WI38 (cell line): ENCODE results near the gene ZNF771.

Source experiments
- H3K4me3 ChIP-seq: 2 replicates; pipeline ENCODE4 v1.5.1; 2011; ENCODE audit warnings: low read depth, mild to moderate bottlenecking, control low read depth, low read length
- TF ChIP-seq, protein P1 (sequence below): IDR thresholded peaks from 2 replicates; pipeline ENCODE4 v1.5.1; 2012; ENCODE audit warnings: low read depth, mild to moderate bottlenecking, control low read depth, low read length

ZNF771 gene

DNA sequence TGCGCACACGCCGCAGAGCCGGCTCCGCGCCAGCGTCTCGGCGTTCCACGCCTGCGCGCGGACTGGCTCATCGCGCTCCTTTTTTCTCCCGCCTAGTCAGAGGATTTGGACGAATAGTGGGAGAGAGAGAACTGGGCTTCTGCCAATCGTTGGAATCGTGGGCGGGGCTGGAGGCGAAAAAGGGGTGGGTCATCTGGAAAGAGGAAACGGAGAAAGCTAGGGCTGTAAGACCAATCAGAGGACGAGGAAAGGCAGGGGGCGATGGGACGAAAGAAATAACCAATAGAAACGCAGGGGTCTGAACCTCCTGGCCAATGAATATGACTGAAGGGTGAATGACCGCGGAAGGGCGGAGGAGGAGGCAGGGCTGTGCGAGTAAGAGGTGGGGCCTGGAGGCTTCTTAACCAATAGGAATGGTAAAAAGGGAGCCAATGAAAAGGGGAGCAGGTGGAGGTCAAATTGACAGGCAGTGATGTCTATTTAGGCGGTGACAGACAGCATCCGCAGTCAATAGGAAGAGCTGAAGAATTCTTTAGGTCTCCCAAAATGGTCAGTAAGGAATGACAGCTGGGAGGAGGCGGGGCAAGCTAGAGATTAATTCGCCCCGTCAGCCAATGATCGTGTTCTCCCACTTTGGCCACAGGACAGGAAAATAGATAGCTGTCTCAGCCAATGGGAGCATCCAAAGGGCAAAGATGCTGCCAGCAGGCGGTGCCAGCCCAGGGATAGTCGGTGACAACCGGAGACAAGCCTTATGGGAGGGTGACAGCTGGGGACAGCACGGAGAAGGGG, 36.8 kb upstream of the ZNF771 start, which contains the start of gene TBC1D10B:
Gene TBC1D10B (minus strand): TSS at position 39 of the 792 bp plus-strand sequence. CDS start 311 bp downstream, outside the sequence.
- H3K4me3 ChIP-seq, result peak within 1 kb of the TSS; percentile 88

DNA sequence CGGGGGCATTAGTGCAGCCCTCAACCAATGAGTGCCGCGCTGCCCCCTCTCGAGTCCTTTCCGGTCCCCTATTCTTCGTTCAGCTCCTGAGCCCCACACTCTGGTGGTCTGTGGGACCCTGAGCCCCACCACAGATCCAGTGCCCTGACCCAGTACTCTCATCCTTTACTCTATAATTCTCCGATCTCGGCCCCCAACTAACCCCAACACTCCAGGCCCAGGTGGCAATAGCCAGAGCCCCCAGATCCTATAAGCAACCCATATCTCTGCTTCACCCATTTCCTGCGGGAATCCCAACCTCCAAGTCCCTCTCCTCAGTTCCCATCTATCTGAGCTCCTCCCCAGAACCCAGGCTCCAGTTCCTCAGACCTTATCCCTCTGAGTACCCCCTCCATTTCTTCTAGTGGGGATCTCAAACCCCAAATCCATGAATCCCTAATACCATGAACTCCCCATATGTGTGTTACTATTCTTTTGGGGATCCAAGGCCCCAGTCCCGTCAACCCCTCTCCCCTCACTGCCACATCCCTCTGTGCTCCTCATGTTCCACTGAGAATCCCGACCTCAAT, 36.1 kb upstream of the ZNF771 start:
- H3K4me3 ChIP-seq, result peak overlapping the region; percentile 60
- TF ChIP-seq, protein P1, sequence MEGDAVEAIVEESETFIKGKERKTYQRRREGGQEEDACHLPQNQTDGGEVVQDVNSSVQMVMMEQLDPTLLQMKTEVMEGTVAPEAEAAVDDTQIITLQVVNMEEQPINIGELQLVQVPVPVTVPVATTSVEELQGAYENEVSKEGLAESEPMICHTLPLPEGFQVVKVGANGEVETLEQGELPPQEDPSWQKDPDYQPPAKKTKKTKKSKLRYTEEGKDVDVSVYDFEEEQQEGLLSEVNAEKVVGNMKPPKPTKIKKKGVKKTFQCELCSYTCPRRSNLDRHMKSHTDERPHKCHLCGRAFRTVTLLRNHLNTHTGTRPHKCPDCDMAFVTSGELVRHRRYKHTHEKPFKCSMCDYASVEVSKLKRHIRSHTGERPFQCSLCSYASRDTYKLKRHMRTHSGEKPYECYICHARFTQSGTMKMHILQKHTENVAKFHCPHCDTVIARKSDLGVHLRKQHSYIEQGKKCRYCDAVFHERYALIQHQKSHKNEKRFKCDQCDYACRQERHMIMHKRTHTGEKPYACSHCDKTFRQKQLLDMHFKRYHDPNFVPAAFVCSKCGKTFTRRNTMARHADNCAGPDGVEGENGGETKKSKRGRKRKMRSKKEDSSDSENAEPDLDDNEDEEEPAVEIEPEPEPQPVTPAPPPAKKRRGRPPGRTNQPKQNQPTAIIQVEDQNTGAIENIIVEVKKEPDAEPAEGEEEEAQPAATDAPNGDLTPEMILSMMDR, result no peak

More for the DNA sequence above, 36.8 kb upstream of the ZNF771 start, which contains the start of gene TBC1D10B:
- TF ChIP-seq, protein P1, result no peak

DNA sequence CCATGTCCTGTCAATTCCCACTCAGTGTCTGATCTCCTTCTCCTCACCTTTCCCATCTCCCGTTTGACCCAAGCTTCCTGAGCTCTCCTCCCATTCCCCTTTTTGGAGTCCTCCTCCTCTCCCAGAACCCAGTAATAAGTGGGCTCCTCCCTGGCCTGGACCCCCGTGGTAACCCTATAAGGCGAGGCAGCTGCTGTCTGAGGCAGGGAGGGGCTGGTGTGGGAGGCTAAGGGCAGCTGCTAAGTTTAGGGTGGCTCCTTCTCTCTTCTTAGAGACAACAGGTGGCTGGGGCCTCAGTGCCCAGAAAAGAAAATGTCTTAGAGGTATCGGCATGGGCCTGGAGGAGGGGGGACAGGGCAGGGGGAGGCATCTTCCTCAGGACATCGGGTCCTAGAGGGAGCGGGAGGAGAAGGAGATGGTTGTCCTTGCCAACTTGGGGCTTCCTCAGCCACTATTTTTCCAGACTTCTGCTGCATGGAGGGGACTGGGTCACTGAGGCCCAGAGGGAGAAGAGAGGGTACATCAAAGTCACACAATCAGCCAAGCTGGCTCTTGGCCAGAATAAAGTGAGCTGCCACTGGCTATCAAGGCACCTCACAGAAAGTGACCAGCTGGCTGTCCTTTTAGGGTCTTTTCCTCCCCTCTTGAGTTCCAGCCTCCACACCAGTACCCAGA, 35.2 kb upstream of the ZNF771 start:
- no peak overlapping the region for H3K4me3 ChIP-seq
- TF ChIP-seq, protein P1, result no peak

DNA sequence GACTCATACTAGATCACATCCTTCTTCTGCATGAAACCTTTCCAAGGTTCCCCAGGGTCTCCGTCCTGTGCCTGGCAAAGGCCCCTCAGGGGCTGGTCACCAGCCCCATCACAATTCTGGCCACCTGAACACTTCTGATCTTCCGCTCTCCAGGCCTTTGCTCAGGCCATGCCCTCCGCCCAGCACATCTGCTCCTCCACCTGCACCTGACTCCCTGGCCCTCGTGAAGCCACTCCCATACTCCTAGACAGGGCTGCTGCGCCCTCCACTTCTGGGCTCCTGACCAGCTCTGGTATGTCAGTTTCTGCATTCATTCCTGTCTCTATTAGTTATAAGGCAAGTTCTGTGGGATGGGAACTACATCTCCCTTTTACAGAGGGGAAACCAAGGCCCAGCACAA, 34.7 kb upstream of the ZNF771 start:
- H3K4me3 ChIP-seq, result no peak overlapping the region
- TF ChIP-seq, protein P1, result no peak

DNA sequence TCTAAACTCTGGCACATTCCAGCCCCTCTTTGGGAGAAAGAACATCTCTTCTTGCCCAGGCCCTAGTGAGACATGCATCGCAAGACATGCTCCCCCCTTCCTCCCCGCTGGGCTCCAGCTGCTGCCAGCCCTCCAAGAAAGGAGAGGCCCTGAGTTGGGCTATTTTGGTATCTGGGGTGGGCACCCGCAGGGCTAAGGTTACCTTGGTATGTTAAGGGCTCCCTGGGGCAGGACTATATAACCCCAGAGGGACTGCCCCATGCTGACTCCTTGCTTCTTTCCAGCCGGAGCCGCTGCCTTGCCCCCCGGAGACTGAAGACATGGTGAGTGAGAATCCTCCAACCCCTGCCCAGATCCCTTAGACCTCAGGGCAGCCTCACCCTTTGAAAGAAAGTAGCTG, 32.9 kb upstream of the ZNF771 start, which contains the start of gene MYL11:
Gene MYL11 (plus strand): TSS at position 265 of the 400 bp plus-strand sequence. CDS start 56 bp downstream, at position 321.
- H3K4me3 ChIP-seq, result no peak within 1 kb of the TSS
- TF ChIP-seq, protein P1, result no peak

DNA sequence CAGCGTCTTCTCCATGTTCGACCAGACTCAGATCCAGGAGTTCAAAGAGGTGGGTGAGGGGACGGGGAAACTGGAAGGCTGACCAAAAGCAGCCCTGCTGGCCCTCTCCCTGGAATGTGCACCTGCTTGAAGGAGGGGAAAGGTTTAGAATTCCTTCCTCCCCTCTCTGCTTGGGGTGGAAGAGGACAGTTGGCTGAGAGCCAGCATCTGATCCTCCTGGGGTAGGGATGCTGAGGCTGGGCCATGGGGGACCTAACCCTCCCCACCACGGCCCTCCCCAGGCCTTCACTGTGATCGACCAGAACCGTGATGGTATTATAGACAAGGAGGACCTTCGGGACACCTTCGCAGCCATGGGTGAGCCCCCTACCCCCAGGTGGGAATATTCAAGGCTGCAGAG, 31.5 kb upstream of the ZNF771 start:
- no peak overlapping the region for H3K4me3 ChIP-seq
- TF ChIP-seq, protein P1, result no peak
